GM12875 (cell line): ENCODE results near the gene STAC2.

Source experiments
- H3K4me3 ChIP-seq: one replicate; pipeline ENCODE4 v1.5.1; 2011; ENCODE audit warnings: low read depth, low read length, control low read depth
- CTCF ChIP-seq: IDR thresholded peaks from 2 replicates; pipeline ENCODE4 v1.5.1; 2011; ENCODE audit warnings: low read depth, mild to moderate bottlenecking, control low read depth, inconsistent platforms, low read length, moderate library complexity, borderline replicate concordance; ENCODE audit not compliant: insufficient read depth

STAC2 gene

GRCh38 chr17:39197380-39198185 is 28.2 kb downstream of the STAC2 start, which contains the start of gene CACNB1:
Gene CACNB1 (minus strand): TSS chr17:39197669. CDS start chr17:39197495, 174 bp downstream.
- H3K4me3 ChIP-seq, result peak within 1 kb of the TSS; percentile 69
- TF ChIP-seq CTCF, result no peak

- H3K4me3 ChIP-seq, result peak overlapping the region; percentile 69
- no peak for TF ChIP-seq CTCF
These were observed 28.9 kb downstream of the STAC2 start for GRCh38 chr17:39196808-39197291.

GRCh38 chr17:39196241-39196807 is 29.4 kb downstream of the STAC2 start:
- TF ChIP-seq CTCF, result no peak
- peak overlapping the region; percentile 69 for H3K4me3 ChIP-seq

- no peak overlapping the region for H3K4me3 ChIP-seq
- TF ChIP-seq CTCF, result no peak
These were observed 30.1 kb downstream of the STAC2 start for GRCh38 chr17:39195568-39196160.

- no peak overlapping the region for H3K4me3 ChIP-seq
- no peak for TF ChIP-seq CTCF
These were observed 30.7 kb downstream of the STAC2 start for GRCh38 chr17:39194985-39195524.

- no peak; the same call in 1 of the 2 replicates for TF ChIP-seq CTCF
- no peak overlapping the region for H3K4me3 ChIP-seq
These were observed 31.4 kb downstream of the STAC2 start for GRCh38 chr17:39194089-39194984.
